Measurements from ENCODE around the gene CCDC138.

The CCDC138 gene

DNA sequence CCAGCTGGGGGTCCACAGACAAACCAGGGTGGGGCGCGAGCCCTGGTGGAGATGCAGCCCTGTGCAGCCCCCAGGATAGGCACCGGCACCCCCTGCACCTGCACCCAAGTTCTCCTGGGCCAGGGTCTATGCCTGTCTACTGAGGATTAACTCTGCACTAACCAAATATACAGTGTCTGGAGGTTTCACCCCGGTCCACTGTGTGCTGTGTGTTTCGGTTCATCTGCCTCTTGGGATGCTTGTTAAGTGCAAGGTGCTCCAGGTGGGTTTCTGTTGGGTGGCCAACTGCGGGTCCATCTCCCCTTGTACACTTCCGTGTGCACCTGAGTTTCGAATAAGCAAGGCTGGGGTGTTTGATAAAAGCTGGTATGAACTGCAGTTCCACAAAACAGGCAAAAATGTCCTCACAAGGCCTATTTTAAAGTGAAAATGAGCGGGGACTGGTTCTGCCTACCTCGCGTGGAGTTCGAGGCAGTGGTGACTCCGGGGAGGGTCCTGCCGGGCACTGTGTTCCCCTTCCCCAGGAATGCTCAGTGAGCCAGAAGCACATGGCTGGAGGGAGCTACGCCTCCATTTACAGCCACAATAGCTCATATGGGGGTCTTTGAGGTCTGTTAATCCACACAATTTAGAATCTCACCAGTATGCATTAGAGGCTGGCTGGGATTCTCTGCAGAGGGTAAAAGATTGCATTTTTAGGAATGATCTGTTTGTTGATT lies 131.7 kb downstream of the CCDC138 start:
- Histone ChIP-seq H3K9me3 (ENCODE audit: control insufficient read depth, insufficient read depth, low read depth, low read length) (no peaks in the 10 kb centered on the region), H3K27ac (ENCODE audit: low read depth, low read length) (no peak overlapping the region), H3K27me3 (ENCODE audit: control insufficient read depth, insufficient read depth, low read length) (no peaks in the 10 kb centered on the region), H3K36me3 (ENCODE audit: control insufficient read depth, insufficient read depth, low read length) (no peaks in the 10 kb centered on the region), H3K9ac (ENCODE audit: low read length) (no peak overlapping the region), H3K4me3 (ENCODE audit: low read depth, low read length) (no peak overlapping the region), H3K4me1 (ENCODE audit: control insufficient read depth, insufficient read depth, low read length) (peaks cover 5% of the 10 kb centered on the region; the same call in 1 of the 2 replicates)

DNA sequence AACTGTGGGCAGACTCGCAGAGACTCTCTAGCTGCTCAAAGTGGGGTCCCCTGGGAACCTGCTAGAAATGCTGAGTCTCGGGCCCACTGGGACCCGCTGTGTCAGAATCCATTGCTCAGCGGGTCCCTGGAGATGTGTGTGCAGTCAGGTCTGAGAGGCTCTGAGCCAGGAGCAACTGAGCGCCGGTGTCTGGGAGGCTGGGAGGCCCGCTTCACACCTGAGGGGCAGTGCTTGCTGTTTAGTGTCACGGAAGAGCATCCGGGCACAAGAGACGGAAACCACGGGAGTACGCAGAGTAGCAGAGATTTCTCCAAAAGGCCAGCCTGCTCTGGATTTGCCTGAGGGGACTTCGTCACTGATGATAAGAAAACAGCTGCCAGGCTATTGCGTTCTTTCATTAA lies 132.4 kb downstream of the CCDC138 start:
- peaks cover 5% of the 10 kb centered on the region; the same call in 1 of the 2 replicates for H3K4me1 ChIP-seq (ENCODE audit: control insufficient read depth, insufficient read depth, low read length)
- no peaks in the 10 kb centered on the region for H3K9me3 ChIP-seq (ENCODE audit: control insufficient read depth, insufficient read depth, low read depth, low read length)
- no peaks in the 10 kb centered on the region for H3K27me3 ChIP-seq (ENCODE audit: control insufficient read depth, insufficient read depth, low read length)

DNA sequence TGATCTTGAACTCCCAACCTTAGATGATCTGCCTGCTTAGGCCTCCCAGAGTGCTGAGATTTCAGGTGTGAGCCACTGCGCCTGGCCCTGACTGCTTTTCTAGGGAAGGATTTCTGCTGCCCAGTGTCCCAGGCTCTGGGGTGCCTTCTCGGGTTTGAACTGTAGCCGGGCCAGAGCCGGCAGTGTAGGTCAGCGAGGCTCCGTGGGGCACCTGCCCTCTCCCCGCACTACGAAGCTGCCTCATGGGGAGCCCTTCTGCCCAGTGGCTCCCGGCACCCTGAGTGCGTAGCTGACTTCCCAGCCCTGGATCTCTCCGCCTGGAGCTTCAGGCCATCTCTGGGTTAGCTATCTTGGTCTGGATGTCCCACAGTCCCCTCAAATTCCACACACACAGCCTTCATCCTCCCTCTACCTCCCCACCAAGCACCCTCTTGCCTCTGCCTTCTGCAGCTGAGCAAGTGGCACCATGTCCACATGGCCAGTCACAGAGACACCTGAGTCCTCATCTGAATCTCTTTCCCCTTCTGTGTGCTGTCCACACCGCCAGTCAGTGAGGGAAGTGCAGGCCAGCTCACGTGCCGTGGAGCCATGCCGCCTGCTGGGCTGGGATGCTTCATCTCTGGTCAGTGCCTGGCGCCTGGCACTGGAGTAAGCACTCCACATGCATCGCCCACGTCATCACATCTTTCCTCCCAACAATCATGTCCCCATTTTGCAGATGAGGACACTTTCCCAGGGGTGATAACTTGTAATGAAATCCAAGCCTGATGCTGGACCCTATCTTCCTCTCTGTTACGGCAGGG lies 133.2 kb downstream of the CCDC138 start:
- H3K4me1 ChIP-seq (ENCODE audit: control insufficient read depth, insufficient read depth, low read length): peaks cover 5% of the 10 kb centered on the region; the same call in 1 of the 2 replicates
- H3K27ac ChIP-seq (ENCODE audit: low read depth, low read length): no peak overlapping the region
- no peak overlapping the region for H3K4me3 ChIP-seq (ENCODE audit: low read depth, low read length)
- H3K9me3 ChIP-seq (ENCODE audit: control insufficient read depth, insufficient read depth, low read depth, low read length): no peaks in the 10 kb centered on the region
- H3K9ac ChIP-seq (ENCODE audit: low read length): no peak overlapping the region
- H3K36me3 ChIP-seq (ENCODE audit: control insufficient read depth, insufficient read depth, low read length): no peaks in the 10 kb centered on the region
- H3K27me3 ChIP-seq (ENCODE audit: control insufficient read depth, insufficient read depth, low read length): no peaks in the 10 kb centered on the region

More for the DNA sequence above, 132.4 kb downstream of the CCDC138 start:
- Histone ChIP-seq H3K9ac (ENCODE audit: low read length) (no peak overlapping the region), H3K36me3 (ENCODE audit: control insufficient read depth, insufficient read depth, low read length) (no peaks in the 10 kb centered on the region), H3K4me3 (ENCODE audit: low read depth, low read length) (no peak overlapping the region), H3K27ac (ENCODE audit: low read depth, low read length) (no peak overlapping the region)

GRCh38 chr2:108920686-108921085 lies 134.1 kb downstream of the CCDC138 start:
- H3K27ac ChIP-seq (ENCODE audit: low read depth, low read length): no peak overlapping the region
- H3K4me3 ChIP-seq (ENCODE audit: low read depth, low read length): no peak overlapping the region
- H3K9ac ChIP-seq (ENCODE audit: low read length): no peak overlapping the region
- no peaks in the 10 kb centered on the region for H3K36me3 ChIP-seq (ENCODE audit: control insufficient read depth, insufficient read depth, low read length)
- no peaks in the 10 kb centered on the region for H3K9me3 ChIP-seq (ENCODE audit: control insufficient read depth, insufficient read depth, low read depth, low read length)
- H3K27me3 ChIP-seq (ENCODE audit: control insufficient read depth, insufficient read depth, low read length): no peaks in the 10 kb centered on the region
- peaks cover 5% of the 10 kb centered on the region; the same call in 1 of the 2 replicates for H3K4me1 ChIP-seq (ENCODE audit: control insufficient read depth, insufficient read depth, low read length)

DNA sequence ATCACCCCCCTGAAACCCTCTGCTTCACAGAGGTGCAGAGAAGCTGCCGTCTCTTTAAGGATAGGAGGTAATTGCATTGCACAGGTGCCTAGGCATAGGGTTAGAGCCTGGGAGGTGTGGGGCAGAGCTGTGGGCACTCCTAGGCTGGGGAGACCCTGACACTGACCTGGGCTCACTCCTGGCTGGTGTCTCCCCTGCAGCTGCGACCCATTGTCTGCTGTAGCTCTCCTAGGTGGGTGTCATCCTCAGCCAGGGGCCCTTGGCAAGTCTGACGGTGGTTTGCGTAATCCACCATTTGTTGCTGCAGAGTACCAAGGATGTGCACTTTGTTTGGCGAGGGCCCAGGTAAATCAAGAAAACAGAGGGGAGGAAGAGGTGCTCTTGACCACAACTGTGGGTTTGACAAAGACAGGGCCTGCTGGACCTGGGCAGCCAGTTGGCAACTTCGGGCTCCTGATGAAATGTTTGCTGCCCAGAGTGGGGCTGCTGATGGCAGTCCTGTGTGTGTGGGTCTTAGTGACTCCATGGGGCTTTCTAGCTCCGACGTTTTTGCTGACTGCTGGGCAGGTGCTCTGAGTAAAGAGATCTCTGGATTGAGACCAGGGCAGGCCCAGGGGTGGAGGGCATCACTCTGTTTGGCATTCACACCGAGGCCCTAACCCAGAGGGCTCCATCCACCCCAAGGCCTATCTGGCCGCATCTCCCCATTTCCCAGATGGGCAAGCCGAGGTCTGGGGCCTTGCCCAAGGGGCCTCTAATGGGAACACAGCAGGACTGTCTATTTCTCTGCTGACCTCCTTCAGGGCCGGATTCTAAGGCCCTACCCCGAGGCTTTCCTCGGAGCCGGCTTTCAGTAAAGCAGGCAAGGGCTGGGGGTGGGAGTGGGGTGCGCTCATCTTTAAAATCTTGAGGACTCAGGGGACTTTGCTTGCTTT lies 134.8 kb downstream of the CCDC138 start:
- Histone ChIP-seq H3K4me1 (ENCODE audit: control insufficient read depth, insufficient read depth, low read length) (peaks cover 5% of the 10 kb centered on the region; the same call in 1 of the 2 replicates), H3K36me3 (ENCODE audit: control insufficient read depth, insufficient read depth, low read length) (no peaks in the 10 kb centered on the region), H3K4me3 (ENCODE audit: low read depth, low read length) (no peak overlapping the region), H3K9me3 (ENCODE audit: control insufficient read depth, insufficient read depth, low read depth, low read length) (no peaks in the 10 kb centered on the region), H3K27ac (ENCODE audit: low read depth, low read length) (no peak overlapping the region), H3K27me3 (ENCODE audit: control insufficient read depth, insufficient read depth, low read length) (no peaks in the 10 kb centered on the region), H3K9ac (ENCODE audit: low read length) (no peak overlapping the region)

- no peak overlapping the region for H3K4me3 ChIP-seq (ENCODE audit: low read depth, low read length)
- H3K27me3 ChIP-seq (ENCODE audit: control insufficient read depth, insufficient read depth, low read length): no peaks in the 10 kb centered on the region
- H3K9me3 ChIP-seq (ENCODE audit: control insufficient read depth, insufficient read depth, low read depth, low read length): no peaks in the 10 kb centered on the region
- H3K27ac ChIP-seq (ENCODE audit: low read depth, low read length): no peak overlapping the region
- no peak overlapping the region for H3K9ac ChIP-seq (ENCODE audit: low read length)
- H3K36me3 ChIP-seq (ENCODE audit: control insufficient read depth, insufficient read depth, low read length): no peaks in the 10 kb centered on the region
- peaks cover 5% of the 10 kb centered on the region; the same call in 1 of the 2 replicates for H3K4me1 ChIP-seq (ENCODE audit: control insufficient read depth, insufficient read depth, low read length)
Measured at GRCh38 chr2:108922141-108922915, 135.8 kb downstream of the CCDC138 start.

DNA sequence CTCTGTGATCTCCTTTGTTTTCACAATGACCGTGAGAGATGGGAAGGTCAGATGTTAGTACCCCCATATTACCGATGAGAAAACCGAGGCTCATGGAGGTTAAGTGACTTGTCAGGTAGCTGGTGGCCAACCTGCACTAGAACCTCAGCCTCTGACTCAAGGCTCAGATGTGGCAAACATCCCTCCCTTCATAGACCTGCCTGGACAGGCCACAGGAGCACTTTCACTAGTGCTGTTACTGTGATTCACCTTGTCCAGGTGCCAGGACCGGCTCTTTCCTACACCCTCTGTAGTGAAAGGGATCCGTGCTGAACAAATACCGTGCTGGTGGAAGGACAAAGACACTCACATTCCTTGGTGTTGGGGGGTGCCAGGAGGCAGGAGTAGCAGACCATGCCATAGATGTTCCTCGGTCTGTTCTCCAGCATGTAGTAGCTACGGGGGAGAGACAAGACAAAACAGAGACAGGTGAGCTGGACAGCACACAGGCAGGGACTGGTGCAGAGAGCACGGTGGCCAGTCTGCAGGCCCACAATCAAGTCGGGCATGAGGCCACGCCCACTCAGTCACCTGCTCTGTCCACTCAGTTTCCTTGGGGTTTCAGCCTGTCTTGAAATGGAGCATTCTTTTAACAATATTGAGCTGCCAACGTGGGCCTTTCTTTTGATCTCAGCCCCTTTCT lies 136.6 kb downstream of the CCDC138 start:
- Histone ChIP-seq H3K9me3 (ENCODE audit: control insufficient read depth, insufficient read depth, low read depth, low read length) (no peaks in the 10 kb centered on the region), H3K4me3 (ENCODE audit: low read depth, low read length) (no peak overlapping the region), H3K27ac (ENCODE audit: low read depth, low read length) (no peak overlapping the region), H3K36me3 (ENCODE audit: control insufficient read depth, insufficient read depth, low read length) (no peaks in the 10 kb centered on the region), H3K27me3 (ENCODE audit: control insufficient read depth, insufficient read depth, low read length) (no peaks in the 10 kb centered on the region), H3K4me1 (ENCODE audit: control insufficient read depth, insufficient read depth, low read length) (peaks cover 5% of the 10 kb centered on the region; the same call in 1 of the 2 replicates), H3K9ac (ENCODE audit: low read length) (no peak overlapping the region)

DNA sequence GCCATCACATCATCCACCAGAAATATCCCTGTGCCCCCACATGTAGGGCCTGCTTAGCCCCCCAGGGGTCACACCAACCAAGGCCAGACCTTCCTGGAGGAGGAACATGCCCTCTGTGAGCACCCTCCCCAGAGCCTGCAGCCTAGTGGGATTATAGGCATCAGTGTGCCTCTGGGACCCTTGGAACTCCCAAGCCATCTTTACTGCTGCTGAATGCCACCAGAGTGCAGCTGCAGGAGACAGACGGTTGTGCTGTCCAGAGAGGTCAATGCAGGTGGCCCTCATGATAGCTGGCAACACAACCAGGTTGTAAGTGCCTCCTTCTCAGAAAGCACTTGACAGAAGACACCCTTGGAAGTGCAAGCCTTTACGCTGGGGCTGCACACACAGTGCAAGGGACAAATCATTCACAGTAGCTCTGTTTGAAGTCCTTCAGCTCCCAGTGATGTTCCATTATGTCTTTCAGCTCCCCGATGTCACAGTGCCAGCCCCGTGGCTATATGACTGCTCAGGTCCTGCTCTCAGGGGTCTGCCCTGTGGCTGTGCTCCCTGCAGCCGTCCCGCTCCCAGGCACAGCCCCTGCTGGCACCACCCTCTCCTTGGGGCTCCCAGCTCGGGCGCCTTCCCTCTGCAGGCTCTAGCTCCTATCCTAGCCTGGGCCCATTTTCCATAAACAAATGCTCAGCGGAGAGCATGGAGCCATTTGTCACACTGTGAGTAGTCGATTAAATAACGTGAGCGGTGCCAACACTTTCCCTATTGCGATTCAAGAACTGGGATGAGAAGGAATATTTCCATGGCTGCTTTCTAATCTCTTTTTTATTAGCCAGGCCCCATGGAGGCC lies 137.4 kb downstream of the CCDC138 start:
- Histone ChIP-seq H3K9ac (ENCODE audit: low read length) (no peak overlapping the region), H3K4me3 (ENCODE audit: low read depth, low read length) (no peak overlapping the region), H3K9me3 (ENCODE audit: control insufficient read depth, insufficient read depth, low read depth, low read length) (no peaks in the 10 kb centered on the region), H3K36me3 (ENCODE audit: control insufficient read depth, insufficient read depth, low read length) (no peaks in the 10 kb centered on the region), H3K27me3 (ENCODE audit: control insufficient read depth, insufficient read depth, low read length) (no peaks in the 10 kb centered on the region), H3K27ac (ENCODE audit: low read depth, low read length) (no peak overlapping the region), H3K4me1 (ENCODE audit: control insufficient read depth, insufficient read depth, low read length) (peaks cover 5% of the 10 kb centered on the region; the same call in 1 of the 2 replicates)

- H3K27me3 ChIP-seq (ENCODE audit: control insufficient read depth, insufficient read depth, low read length): no peaks in the 10 kb centered on the region
Measured at GRCh38 chr2:108924580-108925251, 138.1 kb downstream of the CCDC138 start.

More at GRCh38 chr2:108924580-108925251, 138.1 kb downstream of the CCDC138 start:
- peaks cover 5% of the 10 kb centered on the region; the same call in 1 of the 2 replicates for H3K4me1 ChIP-seq (ENCODE audit: control insufficient read depth, insufficient read depth, low read length)
- no peaks in the 10 kb centered on the region for H3K9me3 ChIP-seq (ENCODE audit: control insufficient read depth, insufficient read depth, low read depth, low read length)
- H3K4me3 ChIP-seq (ENCODE audit: low read depth, low read length): no peak overlapping the region
- H3K27ac ChIP-seq (ENCODE audit: low read depth, low read length): no peak overlapping the region
- H3K9ac ChIP-seq (ENCODE audit: low read length): no peak overlapping the region
- no peaks in the 10 kb centered on the region for H3K36me3 ChIP-seq (ENCODE audit: control insufficient read depth, insufficient read depth, low read length)

All from HUES6 (cell line).